GM10266 (cell line): ENCODE results near the gene TMEM207.

Source experiments
- DNase-seq: peaks from one replicate; pipeline ENCODE4 v3.0.0; 2012; ENCODE audit errors: extremely low spot score
- TF ChIP-seq, protein P1 (sequence below): IDR thresholded peaks from 2 replicates; pipeline ENCODE4 v1.5.1; 2012; ENCODE audit warnings: mild to moderate bottlenecking, low read depth; ENCODE audit not compliant: control insufficient read depth, insufficient read depth; ENCODE audit errors: missing control alignments

Gene TMEM207

DNA sequence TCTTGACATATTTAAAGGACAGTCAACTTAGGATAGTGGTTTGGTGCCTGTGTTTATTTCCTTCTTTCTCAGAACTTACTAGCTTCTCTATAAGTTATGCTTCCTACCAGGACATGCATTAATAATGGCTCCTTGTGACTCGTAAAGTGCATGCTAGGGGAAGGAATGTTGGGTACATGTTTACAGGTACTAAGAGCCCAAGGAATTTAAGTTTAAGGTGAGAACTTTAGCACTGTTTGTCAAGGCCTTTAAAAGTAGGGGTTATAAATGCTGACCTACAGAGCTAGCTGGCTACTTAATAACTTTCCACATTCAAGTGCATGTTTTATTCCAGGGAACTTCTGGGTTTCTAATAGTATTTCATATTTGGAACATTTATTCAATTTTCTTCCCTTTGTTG, at the start of gene TMEM207:
Gene TMEM207, minus strand, starts transcription at position 101 of the 400 bp plus-strand sequence. Its CDS starts 92 bp downstream, at position 9.
- TF ChIP-seq, protein P1, sequence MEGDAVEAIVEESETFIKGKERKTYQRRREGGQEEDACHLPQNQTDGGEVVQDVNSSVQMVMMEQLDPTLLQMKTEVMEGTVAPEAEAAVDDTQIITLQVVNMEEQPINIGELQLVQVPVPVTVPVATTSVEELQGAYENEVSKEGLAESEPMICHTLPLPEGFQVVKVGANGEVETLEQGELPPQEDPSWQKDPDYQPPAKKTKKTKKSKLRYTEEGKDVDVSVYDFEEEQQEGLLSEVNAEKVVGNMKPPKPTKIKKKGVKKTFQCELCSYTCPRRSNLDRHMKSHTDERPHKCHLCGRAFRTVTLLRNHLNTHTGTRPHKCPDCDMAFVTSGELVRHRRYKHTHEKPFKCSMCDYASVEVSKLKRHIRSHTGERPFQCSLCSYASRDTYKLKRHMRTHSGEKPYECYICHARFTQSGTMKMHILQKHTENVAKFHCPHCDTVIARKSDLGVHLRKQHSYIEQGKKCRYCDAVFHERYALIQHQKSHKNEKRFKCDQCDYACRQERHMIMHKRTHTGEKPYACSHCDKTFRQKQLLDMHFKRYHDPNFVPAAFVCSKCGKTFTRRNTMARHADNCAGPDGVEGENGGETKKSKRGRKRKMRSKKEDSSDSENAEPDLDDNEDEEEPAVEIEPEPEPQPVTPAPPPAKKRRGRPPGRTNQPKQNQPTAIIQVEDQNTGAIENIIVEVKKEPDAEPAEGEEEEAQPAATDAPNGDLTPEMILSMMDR = no peak

GRCh38 chr3:190499122-190499521, 49.4 kb upstream of the TMEM207 start:
- DNase-seq = no peak
- TF ChIP-seq, protein P1 = no peak

More for the DNA sequence above, at the start of gene TMEM207:
- DNase-seq = no peak

DNA sequence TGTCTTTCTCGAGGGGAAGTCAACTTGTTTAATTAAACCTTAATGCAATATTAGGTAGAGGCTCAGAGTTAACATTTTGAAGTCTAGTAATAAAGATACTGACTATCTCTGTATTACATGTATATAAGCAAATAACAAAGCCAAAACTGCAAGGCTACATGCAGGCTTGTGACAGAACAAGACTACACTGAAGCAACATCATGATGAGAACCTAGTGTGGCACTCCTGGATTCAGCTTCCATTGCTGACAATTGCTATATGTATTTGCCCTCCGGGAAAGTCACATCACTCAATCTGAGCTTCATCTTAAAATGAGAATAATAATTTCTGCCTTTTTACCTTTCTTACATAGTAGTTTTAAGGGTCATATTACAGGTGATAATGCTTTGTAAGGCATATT, 48.6 kb upstream of the TMEM207 start:
- DNase-seq = no peak
- TF ChIP-seq, protein P1 = no peak

DNA sequence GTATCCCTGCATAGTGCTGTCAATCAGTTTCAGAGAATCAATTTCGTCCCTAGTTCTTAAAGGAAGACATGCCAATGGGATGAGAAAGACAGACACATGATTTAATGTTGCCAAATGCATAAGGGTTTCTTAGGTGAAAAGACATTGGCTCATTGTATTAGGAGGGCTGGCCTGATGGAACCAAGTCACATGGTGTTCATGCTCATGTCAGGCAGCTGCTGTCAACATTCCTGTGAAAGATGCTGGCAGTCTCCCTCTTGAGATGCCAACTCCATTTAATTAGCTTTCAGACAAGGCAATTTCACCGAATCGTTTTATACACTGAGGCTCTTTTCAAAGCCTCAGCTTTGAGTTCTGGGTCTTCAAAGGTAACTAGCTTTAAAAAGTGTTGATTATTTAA, 48.1 kb upstream of the TMEM207 start:
- no peak for DNase-seq
- TF ChIP-seq, protein P1 = no peak

DNA sequence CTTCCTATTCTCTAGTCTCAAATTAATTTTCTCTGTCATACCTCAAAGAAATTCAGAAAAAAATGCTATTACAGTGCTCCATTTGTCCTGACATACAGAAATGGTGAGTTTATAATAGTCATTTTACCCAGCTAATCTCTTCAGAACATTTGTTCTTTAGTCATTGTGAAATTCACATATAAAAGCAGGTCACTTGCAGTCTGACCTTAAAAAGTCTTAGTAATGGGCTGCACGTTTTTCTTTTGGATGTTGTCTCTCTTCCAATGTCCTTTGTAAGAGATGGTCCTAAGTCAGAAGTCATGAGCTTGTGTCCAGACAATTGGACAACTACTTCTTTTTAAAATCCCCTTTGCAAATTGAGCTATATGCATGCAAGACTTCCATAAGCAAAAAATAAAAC, 47.2 kb upstream of the TMEM207 start:
- TF ChIP-seq, protein P1 = no peak
- no peak for DNase-seq

DNA sequence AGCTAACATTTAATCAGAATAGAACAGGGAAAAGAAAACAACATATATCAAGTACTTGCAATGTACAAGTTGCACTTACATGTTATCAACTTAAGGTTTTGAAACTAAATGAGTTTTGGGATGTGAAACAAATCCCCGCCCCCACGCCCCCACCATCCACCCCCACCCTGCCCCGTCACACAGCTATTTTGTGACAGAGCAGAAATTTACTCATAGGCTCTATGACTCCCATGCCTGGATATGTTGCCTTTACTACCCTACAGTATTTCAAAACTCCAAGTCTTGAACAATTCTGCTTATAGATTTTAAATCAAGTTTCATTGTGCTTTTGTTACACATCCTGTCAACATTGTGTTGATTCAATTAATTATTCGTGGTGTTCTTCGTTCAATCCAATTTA, 46.1 kb upstream of the TMEM207 start:
- no peak for DNase-seq
- TF ChIP-seq, protein P1 = no peak

GRCh38 chr3:190495354-190495753, 45.7 kb upstream of the TMEM207 start:
- TF ChIP-seq, protein P1 = no peak
- no peak for DNase-seq
